ENCODE data around the gene APOBEC3A. TPM values are rescaled to one million over a fixed set of nuclear protein-coding genes. Genes with fewer than 3 reads are reported as not detected.

APOBEC3A gene
- total and polyA plus RNA-seq, 2 of the 13 experiments (the other 11 are each of a cell fraction or from before 2014, with no cell fraction given) = not detected

DNA sequence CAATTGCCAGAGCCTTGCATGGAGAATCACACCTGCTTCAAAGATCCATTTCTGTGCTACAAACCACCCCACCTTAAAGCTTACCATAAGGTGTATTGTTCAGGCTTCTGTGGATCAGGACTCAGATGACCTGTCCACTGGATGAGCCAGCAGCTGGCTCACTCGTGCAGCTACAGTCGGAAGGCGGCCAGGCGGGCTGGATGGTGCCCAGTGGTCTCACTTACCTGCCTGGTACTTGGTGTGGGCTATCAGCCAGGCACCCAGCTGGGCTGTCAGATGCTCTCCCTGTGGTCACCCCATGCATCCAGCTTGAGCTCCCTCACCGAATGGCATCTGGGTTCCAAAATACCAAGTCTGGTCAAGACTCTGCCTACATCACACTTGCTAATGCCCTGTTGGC, 13.8 kb downstream of the APOBEC3A start:
- BruUV-seq (replicated peaks) = no TSS peak
- no peak for FAIRE-seq

More for the DNA sequence above, 13.8 kb downstream of the APOBEC3A start:
- intact Hi-C loops (cut with micrococcal nuclease; ENCODE audit: unreplicated experiment) = loop anchor here (5.0 kb wide), 1 partner anchor 49 kb away; no protein-coding TSS in a partner anchor
- in situ Hi-C loops (cut with HindIII; ENCODE audit: extremely low pct_ligation_motif_present, low pct_unique_long_range_greater_than_20kb) = no loop called here
- Histone ChIP-seq H4K20me1 (ENCODE audit: insufficient read depth, low read length) (no peaks in the 10 kb centered on the region; the same call in 1 of the 2 replicates), H3K36me3 (replicated peaks in 1 of 2; ENCODE audit: control insufficient read depth in 1 of 2, insufficient read depth in 2 of 2, low read length in 2 of 2) (no peaks in the 10 kb centered on the region), H3K4me2 (ENCODE audit: low read depth, low read length) (no peak overlapping the region), H3K9ac (ENCODE audit: insufficient read depth, low read depth, low read length) (no peak overlapping the region), H3K79me2 (ENCODE audit: insufficient read depth, low read length) (no peaks in the 10 kb centered on the region), H3K4me3 (replicated peaks in 1 of 3; ENCODE audit: insufficient read depth in 1 of 3, low read depth in 2 of 3, low read length in 3 of 3) (no peak overlapping the region), H3K27me3 (ENCODE audit: control insufficient read depth in 1 of 2, insufficient read depth in 2 of 2, low read length in 2 of 2) (peaks cover 5 to 23% of the 10 kb centered on the region in 2 experiments; a peak in 4 of 5 replicates), H3K27ac (ENCODE audit: extremely low read length, insufficient read depth, low read length) (no peak overlapping the region), H3K4me1 (ENCODE audit: insufficient read depth, low read length) (no peaks in the 10 kb centered on the region), H3K9me3 (ENCODE audit: low read length) (no peaks in the 10 kb centered on the region), H2AFZ (ENCODE audit: low read length) (no peak overlapping the region)
- 25% methylated on average over 2 of the region's 5 CpGs for WGBS (ENCODE audit: low lambda C conversion rate)
- CTCF ChIA-PET (ENCODE audit: low intra/inter-chr PET ratio, low total read pairs) = no interaction called here
- POLR2A ChIA-PET = no interaction called here
- DNase-seq (ENCODE audit: low spot score) = no peak
- TF ChIP-seq ZNF33A (CRISPR knock-in tag; IDR thresholded peaks at IDR 0.05; ENCODE audit: borderline replicate concordance) = no peak
- TF ChIP-seq HOXA5 (CRISPR knock-in tag; IDR thresholded peaks at IDR 0.05) = no peak
- TF ChIP-seq, protein P1, sequence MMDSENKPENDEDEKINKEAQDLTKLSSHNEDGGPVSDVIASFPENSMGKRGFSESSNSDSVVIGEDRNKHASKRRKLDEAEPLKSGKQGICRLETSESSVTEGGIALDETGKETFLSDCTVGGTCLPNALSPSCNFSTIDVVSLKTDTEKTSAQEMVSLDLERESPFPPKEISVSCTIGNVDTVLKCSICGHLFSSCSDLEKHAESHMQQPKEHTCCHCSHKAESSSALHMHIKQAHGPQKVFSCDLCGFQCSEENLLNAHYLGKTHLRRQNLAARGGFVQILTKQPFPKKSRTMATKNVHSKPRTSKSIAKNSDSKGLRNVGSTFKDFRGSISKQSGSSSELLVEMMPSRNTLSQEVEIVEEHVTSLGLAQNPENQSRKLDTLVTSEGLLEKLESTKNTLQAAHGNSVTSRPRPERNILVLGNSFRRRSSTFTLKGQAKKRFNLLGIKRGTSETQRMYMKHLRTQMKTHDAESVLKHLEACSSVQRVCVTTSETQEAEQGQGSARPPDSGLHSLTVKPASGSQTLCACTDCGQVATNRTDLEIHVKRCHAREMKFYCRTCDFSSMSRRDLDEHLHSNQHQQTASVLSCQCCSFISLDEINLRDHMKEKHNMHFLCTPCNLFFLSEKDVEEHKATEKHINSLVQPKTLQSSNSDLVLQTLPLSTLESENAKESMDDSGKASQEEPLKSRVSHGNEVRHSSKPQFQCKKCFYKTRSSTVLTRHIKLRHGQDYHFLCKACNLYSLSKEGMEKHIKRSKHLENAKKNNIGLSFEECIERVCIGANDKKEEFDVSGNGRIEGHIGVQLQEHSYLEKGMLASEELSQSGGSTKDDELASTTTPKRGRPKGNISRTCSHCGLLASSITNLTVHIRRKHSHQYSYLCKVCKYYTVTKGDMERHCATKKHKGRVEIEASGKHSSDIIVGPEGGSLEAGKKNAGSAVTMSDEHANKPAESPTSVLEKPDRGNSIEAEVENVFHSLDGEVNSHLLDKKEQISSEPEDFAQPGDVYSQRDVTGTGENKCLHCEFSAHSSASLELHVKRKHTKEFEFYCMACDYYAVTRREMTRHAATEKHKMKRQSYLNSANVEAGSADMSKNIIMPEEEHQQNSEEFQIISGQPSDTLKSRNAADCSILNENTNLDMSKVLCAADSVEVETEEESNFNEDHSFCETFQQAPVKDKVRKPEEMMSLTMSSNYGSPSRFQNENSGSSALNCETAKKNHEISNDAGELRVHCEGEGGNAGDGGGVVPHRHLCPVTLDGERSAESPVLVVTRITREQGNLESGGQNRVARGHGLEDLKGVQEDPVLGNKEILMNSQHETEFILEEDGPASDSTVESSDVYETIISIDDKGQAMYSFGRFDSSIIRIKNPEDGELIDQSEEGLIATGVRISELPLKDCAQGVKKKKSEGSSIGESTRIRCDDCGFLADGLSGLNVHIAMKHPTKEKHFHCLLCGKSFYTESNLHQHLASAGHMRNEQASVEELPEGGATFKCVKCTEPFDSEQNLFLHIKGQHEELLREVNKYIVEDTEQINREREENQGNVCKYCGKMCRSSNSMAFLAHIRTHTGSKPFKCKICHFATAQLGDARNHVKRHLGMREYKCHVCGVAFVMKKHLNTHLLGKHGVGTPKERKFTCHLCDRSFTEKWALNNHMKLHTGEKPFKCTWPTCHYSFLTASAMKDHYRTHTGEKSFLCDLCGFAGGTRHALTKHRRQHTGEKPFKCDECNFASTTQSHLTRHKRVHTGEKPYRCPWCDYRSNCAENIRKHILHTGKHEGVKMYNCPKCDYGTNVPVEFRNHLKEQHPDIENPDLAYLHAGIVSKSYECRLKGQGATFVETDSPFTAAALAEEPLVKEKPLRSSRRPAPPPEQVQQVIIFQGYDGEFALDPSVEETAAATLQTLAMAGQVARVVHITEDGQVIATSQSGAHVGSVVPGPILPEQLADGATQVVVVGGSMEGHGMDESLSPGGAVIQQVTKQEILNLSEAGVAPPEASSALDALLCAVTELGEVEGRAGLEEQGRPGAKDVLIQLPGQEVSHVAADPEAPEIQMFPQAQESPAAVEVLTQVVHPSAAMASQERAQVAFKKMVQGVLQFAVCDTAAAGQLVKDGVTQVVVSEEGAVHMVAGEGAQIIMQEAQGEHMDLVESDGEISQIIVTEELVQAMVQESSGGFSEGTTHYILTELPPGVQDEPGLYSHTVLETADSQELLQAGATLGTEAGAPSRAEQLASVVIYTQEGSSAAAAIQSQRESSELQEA (CRISPR knock-in tag; IDR thresholded peaks at IDR 0.05; ENCODE audit: not compliant biosample characterization) = no peak
- no peak for TF ChIP-seq REXO4 (CRISPR knock-in tag; IDR thresholded peaks at IDR 0.05; ENCODE audit: borderline replicate concordance)
- TF ChIP-seq KDM5B (CRISPR knock-in tag; IDR thresholded peaks at IDR 0.05; ENCODE audit: borderline replicate concordance) = no peak
- TF ChIP-seq ZNF790 (CRISPR knock-in tag; IDR thresholded peaks at IDR 0.05; ENCODE audit: borderline replicate concordance) = no peak
- TF ChIP-seq KDM1A (CRISPR knock-in tag; IDR thresholded peaks at IDR 0.05) = no peak
- no peak for TF ChIP-seq BCL6 (CRISPR knock-in tag; IDR thresholded peaks at IDR 0.05)
- TF ChIP-seq ZNF230 (CRISPR knock-in tag; IDR thresholded peaks at IDR 0.05) = no peak
- no peak for TF ChIP-seq RAD51 (IDR thresholded peaks at IDR 0.05; ENCODE audit: borderline replicate concordance)
- TF ChIP-seq, protein P2, sequence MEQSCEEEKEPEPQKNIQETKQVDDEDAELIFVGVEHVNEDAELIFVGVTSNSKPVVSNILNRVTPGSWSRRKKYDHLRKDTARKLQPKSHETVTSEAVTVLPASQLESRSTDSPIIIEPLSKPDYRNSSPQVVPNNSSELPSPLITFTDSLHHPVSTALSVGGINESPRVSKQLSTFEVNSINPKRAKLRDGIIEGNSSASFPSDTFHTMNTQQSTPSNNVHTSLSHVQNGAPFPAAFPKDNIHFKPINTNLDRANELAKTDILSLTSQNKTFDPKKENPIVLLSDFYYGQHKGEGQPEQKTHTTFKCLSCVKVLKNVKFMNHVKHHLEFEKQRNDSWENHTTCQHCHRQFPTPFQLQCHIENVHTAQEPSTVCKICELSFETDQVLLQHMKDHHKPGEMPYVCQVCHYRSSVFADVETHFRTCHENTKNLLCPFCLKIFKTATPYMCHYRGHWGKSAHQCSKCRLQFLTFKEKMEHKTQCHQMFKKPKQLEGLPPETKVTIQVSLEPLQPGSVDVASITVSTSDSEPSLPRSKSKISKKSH (CRISPR knock-in tag; IDR thresholded peaks at IDR 0.05; ENCODE audit: borderline replicate concordance) = no peak
- no peak for TF ChIP-seq NR2F1 (CRISPR knock-in tag; IDR thresholded peaks at IDR 0.05)
- no peak for TF ChIP-seq ZNF501 (CRISPR knock-in tag; IDR thresholded peaks at IDR 0.05)
- TF ChIP-seq, protein P3, sequence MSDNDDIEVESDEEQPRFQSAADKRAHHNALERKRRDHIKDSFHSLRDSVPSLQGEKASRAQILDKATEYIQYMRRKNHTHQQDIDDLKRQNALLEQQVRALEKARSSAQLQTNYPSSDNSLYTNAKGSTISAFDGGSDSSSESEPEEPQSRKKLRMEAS (IDR thresholded peaks at IDR 0.05) = no peak
- TF ChIP-seq KLF11 (CRISPR knock-in tag; IDR thresholded peaks at IDR 0.05) = no peak
- TF ChIP-seq ZNF138 (CRISPR knock-in tag; IDR thresholded peaks at IDR 0.05; ENCODE audit: low read depth) = no peak
- TF ChIP-seq ISX (CRISPR knock-in tag; conservative IDR thresholded peaks at IDR 0.05) = no peak
- ATAC-seq = no peak
